Left ventricle myocardium inferior (tissue), 1 donor: Measurements from ENCODE around the gene RAPGEF4. TPM values are rescaled to one million over a fixed set of nuclear protein-coding genes. Genes with fewer than 3 reads are reported as not detected.

Experiments used
- DNase-seq: peaks from one replicate; pipeline ENCODE4 v3.0.0-alpha.2; 2020
- H3K27ac ChIP-seq: fragments of 200-600 bp; replicated peaks from 2 replicates; pipeline ENCODE4 v1.8.0; 2021
- H3K27me3 ChIP-seq: fragments of 200-600 bp; 2 replicates; pipeline ENCODE4 v1.8.0; 2021; ENCODE audit warnings: low read depth
- H3K36me3 ChIP-seq: fragments of 200-600 bp; 2 replicates; pipeline ENCODE4 v1.8.0; 2021
- H3K4me1 ChIP-seq: fragments of 200-600 bp; 2 replicates; pipeline ENCODE4 v1.8.0; 2021
- H3K4me3 ChIP-seq: fragments of 200-600 bp; 2 replicates; pipeline ENCODE4 v1.8.0; 2021; ENCODE audit warnings: mild to moderate bottlenecking, moderate library complexity
- H3K9me3 ChIP-seq: fragments of 200-600 bp; replicated peaks from 2 replicates; pipeline ENCODE4 v1.8.0; 2021
- CTCF ChIP-seq: fragments of 200-600 bp; IDR thresholded peaks from 2 replicates; pipeline ENCODE4 v1.8.0; 2021; ENCODE audit warnings: antibody characterized with exemption, mild to moderate bottlenecking, borderline replicate concordance
- intact Hi-C: fragments of 100-400 bp; cut with micrococcal nuclease; formaldehyde crosslinking; loops from one replicate; pipeline ENCODE4 v1.11.0; 2022
- total RNA-seq: library from RNA; stranded (reverse); fragmentation: NEBNext Ultra II Directional; extraction: Animal tissue kit (Norgen Biotek cat#: 25700); gene quantifications from one replicate; pipeline ENCODE4 v1.2.1, GENCODE V29; 2021
- donor health status: DM: no; HTN: yes; CAD: no; lungs with severe emphysema.

Gene RAPGEF4
- total RNA-seq, 1 donor from 2014 or later: 3.7 TPM

GRCh38 chr2:172896661-172897081 lies 161.0 kb downstream of the RAPGEF4 start:
- intact Hi-C loops: no loop called here
- Histone ChIP-seq H3K36me3 (no peaks in the 10 kb centered on the region), H3K27ac (no peak overlapping the region), H3K9me3 (no peaks in the 10 kb centered on the region), H3K27me3 (no peaks in the 10 kb centered on the region), H3K4me3 (no peak overlapping the region), H3K4me1 (peaks cover 22% of the 10 kb centered on the region)
- TF ChIP-seq CTCF: no peak
- DNase-seq: no peak

GRCh38 chr2:172900871-172901270 lies 165.2 kb downstream of the RAPGEF4 start:
- Histone ChIP-seq H3K36me3 (no peaks in the 10 kb centered on the region), H3K4me3 (no peak overlapping the region)
- TF ChIP-seq CTCF: no peak

GRCh38 chr2:172901913-172902312 lies 166.3 kb downstream of the RAPGEF4 start:
- Histone ChIP-seq H3K9me3 (no peaks in the 10 kb centered on the region), H3K4me3 (no peak overlapping the region), H3K36me3 (no peaks in the 10 kb centered on the region), H3K27me3 (no peaks in the 10 kb centered on the region), H3K4me1 (peaks cover 37% of the 10 kb centered on the region), H3K27ac (no peak overlapping the region)
- intact Hi-C loops: no loop called here
- no peak for TF ChIP-seq CTCF
- DNase-seq: no peak

More at GRCh38 chr2:172900871-172901270, 165.2 kb downstream of the RAPGEF4 start:
- no peaks in the 10 kb centered on the region for H3K27me3 ChIP-seq
- no peak overlapping the region for H3K27ac ChIP-seq
- peaks cover 27% of the 10 kb centered on the region for H3K4me1 ChIP-seq
- no peaks in the 10 kb centered on the region for H3K9me3 ChIP-seq
- intact Hi-C loops: no loop called here
- DNase-seq: no peak

- Histone ChIP-seq H3K4me1 (peaks cover 38% of the 10 kb centered on the region), H3K27ac (no peak overlapping the region), H3K9me3 (no peaks in the 10 kb centered on the region), H3K36me3 (no peaks in the 10 kb centered on the region), H3K27me3 (no peaks in the 10 kb centered on the region), H3K4me3 (no peak overlapping the region)
- no peak for TF ChIP-seq CTCF
- intact Hi-C loops: no loop called here
- no peak for DNase-seq
These were observed 168.6 kb downstream of the RAPGEF4 start for GRCh38 chr2:172904236-172904635.

GRCh38 chr2:172905937-172906811 lies 170.5 kb downstream of the RAPGEF4 start:
- Histone ChIP-seq H3K9me3 (no peaks in the 10 kb centered on the region), H3K4me1 (peaks cover 31% of the 10 kb centered on the region), H3K4me3 (no peak overlapping the region), H3K27ac (peak overlapping the region; percentile 30), H3K27me3 (no peaks in the 10 kb centered on the region), H3K36me3 (no peaks in the 10 kb centered on the region)
- intact Hi-C loops: no loop called here
- DNase-seq: peak; percentile 57
- TF ChIP-seq CTCF: no peak
